Liver (tissue), 3 donors: ENCODE results near the gene TMEM184A.

Experiments
- EGR1 ChIP-seq, 2 donors: IDR thresholded peaks; 2 replicates each; pipeline ENCODE4 v1.6.1; 2016 to 2018; ENCODE audit warnings: antibody characterized with exemption in 2 of 2, low read depth in 2 of 2
- FOXA1 ChIP-seq: IDR thresholded peaks from 2 replicates; pipeline ENCODE4 v1.6.1; 2016; ENCODE audit warnings: antibody characterized with exemption
- HNF4A ChIP-seq, 2 donors: conservative IDR thresholded peaks; 2 replicates each; pipeline ENCODE4 v1.6.1; 2016; ENCODE audit warnings: antibody characterized with exemption in 2 of 2, mild to moderate bottlenecking in 2 of 2
- RAD21 ChIP-seq, 2 donors: IDR thresholded peaks; 2 replicates each; pipeline ENCODE4 v1.6.1; 2016; ENCODE audit warnings: antibody characterized with exemption in 2 of 2, mild to moderate bottlenecking in 2 of 2
- REST ChIP-seq: IDR thresholded peaks from 2 replicates; pipeline ENCODE4 v1.6.1; 2016; ENCODE audit warnings: antibody characterized with exemption, mild to moderate bottlenecking
- SP1 ChIP-seq: IDR thresholded peaks from 2 replicates; pipeline ENCODE4 v1.6.1; 2018; ENCODE audit warnings: antibody characterized with exemption, mild to moderate bottlenecking
- TAF1 ChIP-seq: conservative IDR thresholded peaks from 2 replicates; pipeline ENCODE4 v1.6.1; 2016; ENCODE audit warnings: antibody characterized with exemption, mild to moderate bottlenecking
- TF ChIP-seq, protein P1 (sequence below): fragments of 150-350 bp; IDR thresholded peaks from 2 replicates; pipeline ENCODE4 v1.5.1; 2017; ENCODE audit warnings: improper control_type of control experiment, low read depth, low read length; ENCODE audit not compliant: missing input control
- donor health status: healthy.
- donor health status: healthy.

- TF ChIP-seq, protein P1, sequence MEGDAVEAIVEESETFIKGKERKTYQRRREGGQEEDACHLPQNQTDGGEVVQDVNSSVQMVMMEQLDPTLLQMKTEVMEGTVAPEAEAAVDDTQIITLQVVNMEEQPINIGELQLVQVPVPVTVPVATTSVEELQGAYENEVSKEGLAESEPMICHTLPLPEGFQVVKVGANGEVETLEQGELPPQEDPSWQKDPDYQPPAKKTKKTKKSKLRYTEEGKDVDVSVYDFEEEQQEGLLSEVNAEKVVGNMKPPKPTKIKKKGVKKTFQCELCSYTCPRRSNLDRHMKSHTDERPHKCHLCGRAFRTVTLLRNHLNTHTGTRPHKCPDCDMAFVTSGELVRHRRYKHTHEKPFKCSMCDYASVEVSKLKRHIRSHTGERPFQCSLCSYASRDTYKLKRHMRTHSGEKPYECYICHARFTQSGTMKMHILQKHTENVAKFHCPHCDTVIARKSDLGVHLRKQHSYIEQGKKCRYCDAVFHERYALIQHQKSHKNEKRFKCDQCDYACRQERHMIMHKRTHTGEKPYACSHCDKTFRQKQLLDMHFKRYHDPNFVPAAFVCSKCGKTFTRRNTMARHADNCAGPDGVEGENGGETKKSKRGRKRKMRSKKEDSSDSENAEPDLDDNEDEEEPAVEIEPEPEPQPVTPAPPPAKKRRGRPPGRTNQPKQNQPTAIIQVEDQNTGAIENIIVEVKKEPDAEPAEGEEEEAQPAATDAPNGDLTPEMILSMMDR = no peak
- no peak for TF ChIP-seq RAD21 (IDR thresholded peaks at IDR 0.05)
- TF ChIP-seq REST = no peak
- TF ChIP-seq HNF4A (conservative IDR thresholded peaks at IDR 0.05) = no peak
- no peak for TF ChIP-seq FOXA1
- TF ChIP-seq SP1 = no peak
- no peak for TF ChIP-seq TAF1
- TF ChIP-seq EGR1 (IDR thresholded peaks at IDR 0.05; ENCODE audit: low read depth in 2 of 2) = no peak
Measured at GRCh38 chr7:1547777-1548437, 8.1 kb downstream of the TMEM184A start.
